Pericardium fibroblast (primary cell): ENCODE data around the gene MORN4. TPM values are rescaled to one million over a fixed set of nuclear protein-coding genes. Genes with fewer than 3 reads are reported as not detected.

Experiments
- total RNA-seq: library from RNA; depleted of rRNA; stranded (reverse); fragments of >200 nt; gene quantifications from 2 replicates; pipeline ENCODE4 v1.2.3, GENCODE V29; 2015

MORN4 gene
- 3.9 and 33.7 TPM in 2 replicates for total RNA-seq

DNA sequence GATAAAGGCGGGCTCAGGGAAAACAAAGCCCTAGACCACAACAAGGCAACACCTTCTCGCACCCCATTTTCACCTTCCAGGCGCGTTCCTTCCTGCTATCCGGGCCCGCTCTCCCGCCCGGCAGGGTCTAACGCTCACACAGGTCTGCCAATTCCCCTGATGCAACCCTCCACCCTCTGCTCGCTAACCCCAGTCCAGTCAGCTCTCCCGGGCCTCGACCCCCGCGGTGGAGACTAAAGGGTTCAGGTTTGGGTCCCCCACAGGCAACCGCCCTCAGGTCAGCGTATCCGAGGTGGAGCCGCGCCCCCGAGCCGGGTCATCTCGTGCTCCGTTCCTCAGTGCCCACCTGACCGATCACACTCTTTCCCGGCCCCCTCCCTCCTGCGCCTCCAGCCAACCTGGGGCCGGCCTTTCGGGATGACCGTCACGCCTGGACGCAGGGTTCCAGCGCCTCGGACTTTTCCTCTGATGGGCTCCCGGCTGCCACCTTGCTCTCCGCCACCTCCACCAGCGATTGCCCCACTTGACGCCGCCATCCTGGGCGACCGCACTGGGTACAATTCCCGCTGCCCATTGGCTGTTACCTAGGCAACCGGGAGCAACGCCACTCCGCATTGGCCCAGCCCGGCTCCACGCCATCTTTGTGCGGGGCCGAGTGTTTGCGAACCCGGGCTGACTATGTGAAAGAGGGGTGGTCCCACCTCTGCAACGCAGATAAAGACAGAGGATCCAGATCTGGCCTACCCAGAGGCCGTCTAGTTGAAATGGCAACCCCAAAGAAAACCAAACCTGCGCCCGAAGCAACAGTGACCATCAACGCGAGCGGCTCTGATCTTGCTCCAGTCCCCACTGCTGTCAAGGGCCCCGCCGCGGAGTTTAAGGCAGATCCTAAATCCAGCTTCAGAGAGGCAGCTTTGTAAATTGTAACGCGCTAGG lies at the start of gene MORN4:
MORN4 (minus strand) TSS at position 552 of the 936 bp plus-strand sequence. CDS start 13,847 bp downstream, outside the sequence.

GRCh38 chr10:97640174-97640867 lies 7.0 kb upstream of the MORN4 start, which contains the start of gene PI4K2A:
Gene PI4K2A (plus strand): TSS chr10:97640671. CDS start chr10:97640743, 72 bp downstream.

DNA sequence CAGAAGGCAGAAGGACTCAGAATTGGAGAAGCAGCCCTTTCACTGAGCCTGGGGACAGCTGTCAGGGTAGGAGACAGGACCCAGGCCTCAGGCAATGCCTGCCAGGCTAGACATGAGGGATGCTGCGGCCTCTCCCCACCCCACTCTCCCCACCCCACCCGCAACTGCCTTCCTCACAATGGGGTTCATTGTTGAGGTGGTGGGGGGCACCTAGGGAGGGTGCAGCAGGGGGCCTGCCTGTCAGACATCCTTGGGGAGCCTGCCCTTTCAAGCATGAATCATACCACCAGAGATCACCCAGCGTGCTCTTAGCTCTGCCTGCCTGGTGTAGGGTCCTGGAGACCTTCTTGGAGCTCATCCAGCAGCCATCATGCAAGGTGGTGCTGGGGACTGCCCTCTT lies 43.8 kb downstream of the MORN4 start, which contains the start of gene C10orf62:
C10orf62 (plus strand) TSS at position 243 of the 400 bp plus-strand sequence. CDS start 177 bp downstream, outside the sequence.

DNA sequence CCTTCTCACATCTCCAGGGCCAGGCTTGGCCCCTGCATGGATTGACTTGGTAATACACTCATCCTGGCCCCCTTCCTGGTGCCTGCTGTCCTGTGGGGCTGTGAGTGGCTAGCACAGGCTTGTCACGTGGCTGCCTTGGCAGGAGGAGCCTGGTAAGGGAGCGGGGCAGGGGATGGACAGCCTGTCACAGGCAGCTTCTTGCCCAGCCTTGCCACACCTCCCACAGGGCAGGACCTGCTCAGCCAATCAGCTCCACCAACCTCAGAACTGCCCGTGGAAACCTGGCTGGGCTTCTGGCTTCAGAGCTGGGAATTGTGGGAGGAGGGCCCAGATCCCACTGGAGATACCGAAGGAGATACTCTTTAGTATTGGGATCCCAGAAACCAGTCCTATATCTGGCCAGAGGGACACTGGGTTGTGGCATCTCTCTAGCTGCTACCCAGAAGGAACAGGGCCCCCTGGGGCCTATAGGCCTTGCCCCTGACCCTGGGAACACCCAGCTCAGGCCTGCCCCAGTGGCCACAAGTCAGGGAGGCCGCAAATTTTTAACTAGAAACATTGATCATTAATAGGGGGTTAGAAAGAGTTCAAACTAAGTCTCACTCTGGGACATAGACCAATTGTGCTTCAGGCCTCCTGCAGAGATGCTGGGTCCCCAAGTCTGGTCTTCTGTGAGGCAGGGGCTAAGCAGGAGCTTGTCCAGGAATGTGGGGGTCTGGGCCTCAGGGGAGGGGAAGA lies 49.1 kb downstream of the MORN4 start, which contains the start of gene HOGA1:
HOGA1 (plus strand) TSS at position 330 of the 738 bp plus-strand sequence; CDS start at position 645, 315 bp downstream.

GRCh38 chr10:97572214-97572989 lies 60.9 kb downstream of the MORN4 start, which contains the start of gene ANKRD2:
Gene ANKRD2 (plus strand): TSS chr10:97572779. CDS start chr10:97572789, 10 bp downstream.

Other genes starting within 250 kb of the MORN4 start
- gene RRP12, start 232.2 kb downstream of the MORN4 start, total RNA-seq: 5.3 and 11.1 TPM in 2 replicates
- gene PGAM1, start 207.3 kb downstream of the MORN4 start, total RNA-seq: 316 and 578 TPM in 2 replicates
- gene EXOSC1, start 187.5 kb downstream of the MORN4 start, total RNA-seq: 35.7 and 36.2 TPM in 2 replicates
- gene ZDHHC16, start 187.3 kb downstream of the MORN4 start, total RNA-seq: 25.4 and 48.2 TPM in 2 replicates
- gene MMS19, start 135.1 kb downstream of the MORN4 start, total RNA-seq: 75.6 and 88.4 TPM in 2 replicates
- 37.8 and 52.3 TPM in 2 replicates for gene UBTD1, start 134.6 kb downstream of the MORN4 start, total RNA-seq
- gene ANKRD2, start 60.7 kb downstream of the MORN4 start, total RNA-seq: 0.85 TPM in 1 of 2 replicates, not detected in the other
- 0.17 and 0.58 TPM in 2 replicates for gene HOGA1, start 49.1 kb downstream of the MORN4 start, total RNA-seq
- gene C10orf62, start 43.8 kb downstream of the MORN4 start, total RNA-seq: not detected in 2 replicates
- gene PI4K2A, start 7.2 kb upstream of the MORN4 start, total RNA-seq: 20.1 and 23.7 TPM in 2 replicates
- 15.9 and 29.3 TPM in 2 replicates for gene AVPI1, start 53.7 kb upstream of the MORN4 start, total RNA-seq
- 60.7 and 71.5 TPM in 2 replicates for gene MARVELD1, start 80.2 kb upstream of the MORN4 start, total RNA-seq
- gene ZFYVE27, start 103.6 kb upstream of the MORN4 start, total RNA-seq: 10.0 and 15.4 TPM in 2 replicates
- gene SFRP5, start 138.5 kb upstream of the MORN4 start, total RNA-seq: 0.09 and 0.58 TPM in 2 replicates
- not detected in 2 replicates for gene GOLGA7B, start 216.3 kb upstream of the MORN4 start, total RNA-seq